KOPT-K1 (cell line): Measurements from ENCODE around the gene CCDC68.

ENCODE experiments used
- H3K27ac ChIP-seq: fragments of 200-600 bp; sonication (generic); 2 replicates; pipeline ENCODE4 v1.5.1; 2016; ENCODE audit warnings: antibody characterized with exemption, mild to moderate bottlenecking, low read depth, low read length; ENCODE audit not compliant: poor library complexity, severe bottlenecking
- H3K36me3 ChIP-seq: fragments of 200-600 bp; sonication (generic); 2 replicates; pipeline ENCODE4 v1.5.1; 2017; ENCODE audit warnings: antibody characterized with exemption, mild to moderate bottlenecking, low read length, moderate library complexity; ENCODE audit not compliant: insufficient read depth
- H3K9me3 ChIP-seq: fragments of 200-600 bp; sonication (generic); 2 replicates; pipeline ENCODE4 v1.5.1; 2017; ENCODE audit warnings: antibody characterized with exemption, low read length, mild to moderate bottlenecking; ENCODE audit not compliant: insufficient read depth, poor library complexity, severe bottlenecking

CCDC68 gene, protein sequence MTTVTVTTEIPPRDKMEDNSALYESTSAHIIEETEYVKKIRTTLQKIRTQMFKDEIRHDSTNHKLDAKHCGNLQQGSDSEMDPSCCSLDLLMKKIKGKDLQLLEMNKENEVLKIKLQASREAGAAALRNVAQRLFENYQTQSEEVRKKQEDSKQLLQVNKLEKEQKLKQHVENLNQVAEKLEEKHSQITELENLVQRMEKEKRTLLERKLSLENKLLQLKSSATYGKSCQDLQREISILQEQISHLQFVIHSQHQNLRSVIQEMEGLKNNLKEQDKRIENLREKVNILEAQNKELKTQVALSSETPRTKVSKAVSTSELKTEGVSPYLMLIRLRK

DNA sequence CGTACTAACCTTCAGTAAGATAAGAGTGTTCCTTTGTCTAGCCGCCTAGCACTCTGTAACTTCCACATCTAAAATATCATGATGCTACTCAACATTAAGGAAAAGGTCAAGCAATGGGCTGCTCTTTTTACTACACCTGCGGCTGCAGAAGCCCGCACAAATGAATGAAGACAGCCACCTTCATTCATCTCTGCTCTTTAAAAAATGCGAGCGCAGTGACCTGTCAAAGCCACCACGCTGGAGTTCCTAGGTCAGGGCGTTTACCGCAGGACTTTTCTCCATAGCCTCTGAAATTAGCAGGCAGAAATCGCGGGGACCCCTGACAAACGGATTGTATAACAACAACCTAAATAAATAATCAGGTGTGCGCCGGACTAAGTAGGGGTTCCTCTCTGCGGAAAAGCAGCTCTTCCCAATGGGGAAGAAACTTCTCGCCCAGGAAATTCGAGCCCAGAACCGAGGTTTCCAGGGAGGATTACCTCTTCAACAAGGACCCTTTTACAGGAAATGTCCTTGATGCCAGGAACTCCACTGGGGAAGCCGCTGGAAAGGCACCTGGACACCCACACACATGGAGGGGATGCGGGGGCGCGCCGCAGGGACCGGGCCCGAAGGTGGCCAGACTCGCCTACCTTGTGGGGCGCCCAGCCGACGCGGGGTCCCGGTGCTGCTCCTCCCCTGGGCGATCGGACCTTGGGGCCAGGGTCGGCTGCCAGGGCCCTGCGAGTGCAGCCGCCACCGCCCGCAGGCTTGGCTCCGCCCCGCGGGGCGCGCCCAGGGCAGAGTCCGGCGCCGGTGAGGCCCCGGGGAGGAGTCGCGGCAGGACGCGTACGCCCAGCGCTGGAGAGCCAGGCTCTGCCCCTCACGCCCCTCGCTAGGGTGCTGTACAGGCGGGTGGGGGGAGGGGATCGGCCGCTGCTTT lies at the start of gene CCDC68:
TSS of gene CCDC68 (minus strand) at position 758 of the 922 bp plus-strand sequence. CDS start 16,670 bp downstream, outside the sequence.
- no peaks in the 10 kb centered on the region for H3K9me3 ChIP-seq
- no peaks in the 10 kb centered on the region for H3K36me3 ChIP-seq
- no peak within 1 kb of the TSS for H3K27ac ChIP-seq

DNA sequence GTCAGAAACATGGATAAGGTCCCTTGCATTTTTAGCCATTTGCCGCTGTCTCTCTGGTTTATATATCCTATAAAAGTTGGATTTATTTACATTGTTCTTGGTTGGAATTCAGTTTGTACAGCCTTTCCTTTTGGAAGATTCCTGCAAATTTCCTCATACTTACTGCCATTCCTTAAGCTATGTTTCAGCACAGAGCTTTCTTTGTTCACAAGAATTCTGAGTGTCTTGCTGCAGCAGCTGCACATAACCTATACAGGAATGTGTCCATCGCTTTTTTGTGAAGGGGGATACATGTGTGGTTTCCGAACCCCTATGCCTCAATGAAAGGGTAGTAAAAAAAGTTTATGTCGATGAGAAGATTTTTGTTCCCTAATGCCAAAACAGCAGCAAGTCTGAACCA lies 48.3 kb upstream of the CCDC68 start:
- no peaks in the 10 kb centered on the region for H3K36me3 ChIP-seq
- no peaks in the 10 kb centered on the region for H3K9me3 ChIP-seq
- no peak overlapping the region for H3K27ac ChIP-seq

DNA sequence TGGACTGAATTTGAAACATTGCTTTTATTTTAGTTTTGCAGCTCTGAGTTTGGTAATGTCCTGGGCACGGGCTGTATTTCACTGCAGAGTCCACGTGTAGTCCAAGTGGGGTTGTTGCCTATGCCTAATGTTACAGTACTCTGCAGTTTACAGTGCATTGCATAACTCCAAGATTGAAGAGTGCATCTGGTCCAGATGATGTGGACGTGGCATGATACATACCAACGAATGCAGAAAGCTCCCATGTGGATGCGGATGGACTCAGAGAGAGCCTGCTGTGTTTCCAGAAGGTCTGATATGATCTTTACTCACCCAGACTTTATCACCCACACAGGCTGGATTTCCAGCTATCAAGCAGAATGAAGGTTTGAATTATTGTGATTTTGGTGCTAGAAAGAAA lies 44.4 kb upstream of the CCDC68 start:
- H3K36me3 ChIP-seq, result no peaks in the 10 kb centered on the region
- no peak overlapping the region for H3K27ac ChIP-seq
- no peaks in the 10 kb centered on the region for H3K9me3 ChIP-seq

DNA sequence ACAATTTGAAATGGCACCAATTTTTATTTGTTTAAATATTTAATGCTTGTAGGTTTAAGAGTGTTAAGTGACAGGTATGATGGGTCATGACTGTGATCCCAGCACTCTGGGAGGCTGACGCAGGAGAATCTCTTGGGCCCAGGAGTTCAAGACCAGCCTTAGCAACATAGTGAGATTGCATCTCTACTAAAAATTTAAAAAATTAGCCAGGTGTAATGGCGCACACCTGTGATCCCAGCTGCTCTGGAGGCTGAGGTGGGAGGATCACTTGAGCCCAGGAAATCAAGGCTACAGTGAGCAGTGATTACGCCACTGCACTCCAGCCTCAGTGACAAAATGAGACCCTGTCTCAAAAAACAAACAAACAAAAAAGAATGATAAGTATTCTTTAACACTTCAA lies 43.0 kb upstream of the CCDC68 start:
- no peak overlapping the region for H3K27ac ChIP-seq
- no peaks in the 10 kb centered on the region for H3K9me3 ChIP-seq

DNA sequence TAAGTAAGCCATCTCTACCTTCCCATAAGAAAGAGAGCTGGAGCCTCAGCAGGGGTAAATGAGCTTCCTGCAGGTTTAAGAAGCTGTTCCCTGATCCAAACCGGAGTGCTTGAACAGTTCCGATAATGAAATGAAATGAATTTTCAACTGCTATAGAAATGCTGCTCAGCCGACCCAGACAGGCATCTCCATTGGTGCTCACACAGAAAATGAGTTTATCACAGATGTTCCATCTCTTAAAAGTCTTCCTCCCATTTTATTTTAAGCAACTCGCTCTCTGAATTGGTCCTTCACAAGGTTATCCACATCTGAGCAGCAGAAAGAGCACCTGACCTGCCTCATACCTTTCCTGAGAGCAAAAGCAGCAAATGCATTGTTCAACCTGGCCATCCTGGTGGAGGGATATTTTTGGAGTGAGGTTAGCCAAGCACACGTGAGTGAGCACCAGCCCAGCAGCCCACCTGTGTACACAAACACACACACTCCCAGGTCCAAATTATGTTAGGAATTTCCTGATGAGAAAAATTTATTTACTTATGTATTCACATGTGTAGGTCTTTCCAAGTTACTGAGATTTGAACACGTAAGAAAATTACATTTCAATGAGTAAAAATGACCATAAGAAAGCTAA lies 42.2 kb upstream of the CCDC68 start:
- Histone ChIP-seq H3K9me3 (no peaks in the 10 kb centered on the region), H3K36me3 (no peaks in the 10 kb centered on the region), H3K27ac (no peak overlapping the region)

More for the DNA sequence above, 43.0 kb upstream of the CCDC68 start:
- no peaks in the 10 kb centered on the region for H3K36me3 ChIP-seq

DNA sequence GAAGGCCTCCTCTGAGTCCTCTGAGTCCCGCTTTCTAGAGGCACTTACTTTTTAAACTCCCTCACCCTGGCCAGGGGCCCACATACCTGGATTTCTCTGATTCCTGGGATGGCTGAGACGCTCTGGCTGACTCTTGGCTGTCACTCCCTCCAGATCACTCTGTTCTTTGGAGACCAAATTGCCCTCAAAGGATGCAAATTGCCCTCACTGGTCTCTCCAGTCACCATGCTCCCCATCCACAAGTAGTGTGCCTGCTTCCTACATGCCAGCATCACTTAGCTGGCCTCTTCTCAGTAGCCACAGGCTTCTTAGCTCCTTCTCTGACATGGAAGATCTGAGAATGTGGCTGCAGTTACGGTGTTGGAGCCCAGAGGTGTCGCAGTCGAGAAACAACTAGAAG lies 41.3 kb upstream of the CCDC68 start:
- no peak overlapping the region for H3K27ac ChIP-seq
- H3K9me3 ChIP-seq, result no peaks in the 10 kb centered on the region
- H3K36me3 ChIP-seq, result no peaks in the 10 kb centered on the region

DNA sequence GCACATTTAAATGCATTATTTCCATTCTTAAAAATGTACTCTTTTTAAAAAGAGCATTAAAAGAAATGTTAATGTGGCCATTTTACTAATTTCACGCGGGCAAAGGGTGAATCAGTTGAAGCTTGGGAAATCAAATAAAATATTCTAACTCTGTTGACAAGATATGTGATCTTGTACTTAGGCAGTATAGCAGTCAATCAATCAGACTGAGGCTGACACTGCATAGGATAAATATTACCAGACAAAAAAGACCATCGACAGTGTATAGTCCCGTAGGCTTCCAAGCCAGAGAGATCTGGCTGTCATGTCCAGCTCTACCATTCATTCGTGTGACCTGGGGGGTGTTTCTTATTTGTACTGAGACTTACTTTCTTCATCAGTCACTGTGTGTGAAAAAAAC lies 39.8 kb upstream of the CCDC68 start:
- Histone ChIP-seq H3K36me3 (no peaks in the 10 kb centered on the region), H3K27ac (no peak overlapping the region), H3K9me3 (no peaks in the 10 kb centered on the region)

DNA sequence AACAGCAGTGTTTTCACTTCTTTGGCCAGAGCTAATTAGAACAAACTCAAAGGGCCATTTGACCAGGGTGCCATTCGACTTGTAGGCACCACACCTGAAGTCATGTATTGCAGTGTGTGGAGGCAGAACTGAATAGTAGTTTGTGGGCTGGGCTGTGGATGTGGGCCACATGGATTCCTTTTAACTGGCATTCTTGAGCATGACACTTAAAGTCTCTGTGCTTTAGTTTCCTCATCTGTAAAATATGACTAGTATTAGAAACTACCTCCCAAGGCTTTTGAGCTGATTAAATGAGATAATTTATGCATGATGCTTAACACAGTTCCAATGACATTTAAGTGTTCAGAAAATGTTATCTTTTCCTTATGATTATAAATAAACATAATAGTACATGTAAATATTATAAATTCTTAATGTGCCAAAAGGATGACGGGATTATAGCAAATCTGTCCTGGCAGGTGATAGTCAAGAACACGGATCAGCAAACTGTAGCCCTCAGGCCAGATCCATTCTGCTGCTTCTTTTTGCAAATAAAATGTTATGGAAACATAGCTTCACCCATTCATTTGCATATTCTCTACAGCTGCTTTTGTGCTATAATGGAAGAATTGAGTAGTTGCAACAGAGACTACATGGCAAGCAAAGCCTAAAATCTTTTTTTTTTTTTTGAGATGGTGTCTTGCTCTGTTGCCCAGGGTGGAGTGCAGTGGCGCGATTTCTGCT lies 36.3 kb upstream of the CCDC68 start:
- H3K27ac ChIP-seq, result no peak overlapping the region
- H3K36me3 ChIP-seq, result no peaks in the 10 kb centered on the region
- H3K9me3 ChIP-seq, result no peaks in the 10 kb centered on the region

DNA sequence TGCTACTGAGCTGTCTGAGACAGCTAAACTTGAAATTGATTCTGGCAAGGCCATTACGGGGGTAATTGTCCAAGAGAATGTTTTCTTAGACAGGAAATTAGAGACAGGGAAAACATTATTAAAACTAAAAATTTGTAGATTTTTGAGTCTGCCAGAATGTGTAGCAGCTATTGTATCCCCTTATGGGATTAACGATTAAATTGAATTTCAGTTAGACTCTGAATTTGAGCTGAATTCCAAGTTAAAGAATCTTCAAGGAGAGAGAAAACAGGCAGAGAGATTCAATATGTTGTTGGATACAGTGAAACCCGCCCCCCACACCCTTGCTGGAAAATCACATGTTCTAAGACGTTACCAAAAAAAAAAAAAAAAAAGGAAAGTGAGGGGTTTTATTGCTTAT lies 32.7 kb upstream of the CCDC68 start:
- H3K27ac ChIP-seq, result no peak overlapping the region
- H3K36me3 ChIP-seq, result no peaks in the 10 kb centered on the region
- no peaks in the 10 kb centered on the region for H3K9me3 ChIP-seq

DNA sequence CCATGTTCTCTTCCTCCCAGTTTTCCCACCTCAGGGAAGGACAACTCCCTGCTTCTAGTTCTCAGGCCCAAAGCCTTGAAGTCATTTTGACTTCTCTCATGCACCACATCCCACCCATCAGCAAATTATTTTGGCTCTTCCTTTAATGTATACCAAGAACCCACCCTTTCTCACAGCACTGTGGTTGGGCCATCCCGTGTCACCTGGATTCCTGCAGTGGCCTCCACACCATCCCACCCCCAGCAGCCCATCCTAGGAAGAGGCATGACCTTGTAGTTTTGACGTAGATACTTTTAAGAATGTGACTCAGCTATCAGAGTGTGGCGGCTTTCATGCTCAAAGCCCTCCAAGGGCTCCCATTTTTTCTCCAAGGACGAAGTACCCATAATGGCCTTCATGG lies 25.6 kb upstream of the CCDC68 start:
- H3K27ac ChIP-seq, result no peak overlapping the region
- no peaks in the 10 kb centered on the region for H3K9me3 ChIP-seq
- no peaks in the 10 kb centered on the region for H3K36me3 ChIP-seq

DNA sequence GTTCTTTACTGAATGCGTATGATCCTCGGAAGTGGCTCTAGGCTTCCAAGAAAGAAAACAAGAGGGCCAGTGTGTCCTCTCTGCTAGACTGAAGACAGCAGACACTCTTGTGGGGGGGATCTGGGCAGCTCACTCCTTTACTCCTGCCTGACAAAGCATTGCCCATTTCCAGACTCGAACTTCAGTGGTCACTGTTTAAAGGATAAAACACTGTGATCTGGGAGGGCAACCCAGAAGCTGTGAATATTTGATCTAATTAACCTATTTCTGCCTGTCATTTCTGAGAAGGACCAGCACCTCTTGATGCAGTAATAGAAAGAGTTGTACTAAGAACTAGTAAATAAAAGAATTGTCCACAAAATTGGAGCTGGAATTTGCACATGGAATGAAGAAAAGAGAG lies 24.5 kb upstream of the CCDC68 start:
- H3K9me3 ChIP-seq, result no peaks in the 10 kb centered on the region
- no peak overlapping the region for H3K27ac ChIP-seq
- H3K36me3 ChIP-seq, result no peaks in the 10 kb centered on the region

DNA sequence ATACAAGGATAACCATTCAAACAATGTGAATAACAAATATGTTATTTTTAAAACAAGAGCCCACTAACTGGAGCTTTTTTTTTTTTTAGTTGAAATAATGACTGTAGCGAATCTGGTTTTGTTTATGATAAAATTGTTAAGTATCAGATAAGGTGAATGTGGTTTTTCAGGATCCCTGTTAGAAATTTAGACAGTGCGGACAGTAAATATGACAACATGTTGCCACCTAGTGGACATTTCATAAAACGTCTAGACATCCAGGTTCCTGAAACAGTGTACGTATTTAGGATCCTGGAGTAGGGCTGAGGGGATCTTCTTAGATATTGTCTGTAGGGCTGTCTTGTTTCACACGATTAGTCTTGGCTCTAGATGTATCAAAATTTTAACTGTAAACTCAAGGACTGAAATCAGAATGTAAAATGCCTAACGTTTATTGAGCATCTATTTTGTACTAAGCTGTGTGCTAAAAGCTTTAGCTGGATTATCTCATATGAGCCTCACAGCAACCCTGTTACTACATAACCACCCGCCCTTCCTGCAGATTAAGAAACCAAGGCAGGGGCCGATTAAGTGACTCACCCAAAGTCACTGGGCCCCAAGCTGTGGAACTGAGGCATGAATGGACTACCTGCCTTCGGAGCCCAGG lies 23.9 kb upstream of the CCDC68 start:
- no peak overlapping the region for H3K27ac ChIP-seq
- no peaks in the 10 kb centered on the region for H3K36me3 ChIP-seq
- H3K9me3 ChIP-seq, result no peaks in the 10 kb centered on the region

DNA sequence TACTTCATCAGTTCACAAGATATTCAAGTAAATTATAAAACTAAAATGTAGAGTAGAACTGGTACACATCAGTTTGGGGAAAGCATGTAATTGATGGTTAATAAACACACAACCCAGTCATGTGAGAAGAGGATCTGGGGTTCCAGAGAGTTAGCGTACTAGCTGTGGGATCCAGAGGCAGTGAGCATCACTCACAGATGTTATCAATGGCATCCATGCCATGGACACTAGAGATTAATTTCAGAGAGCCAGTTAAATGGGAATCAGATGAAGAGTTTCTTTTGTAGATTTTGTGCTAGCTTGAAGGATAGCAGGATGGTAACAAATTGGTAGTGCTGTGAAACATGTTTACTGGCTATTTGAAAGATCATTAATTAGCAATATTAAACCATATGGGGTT lies 21.8 kb upstream of the CCDC68 start:
- Histone ChIP-seq H3K27ac (no peak overlapping the region), H3K36me3 (no peaks in the 10 kb centered on the region), H3K9me3 (no peaks in the 10 kb centered on the region)

DNA sequence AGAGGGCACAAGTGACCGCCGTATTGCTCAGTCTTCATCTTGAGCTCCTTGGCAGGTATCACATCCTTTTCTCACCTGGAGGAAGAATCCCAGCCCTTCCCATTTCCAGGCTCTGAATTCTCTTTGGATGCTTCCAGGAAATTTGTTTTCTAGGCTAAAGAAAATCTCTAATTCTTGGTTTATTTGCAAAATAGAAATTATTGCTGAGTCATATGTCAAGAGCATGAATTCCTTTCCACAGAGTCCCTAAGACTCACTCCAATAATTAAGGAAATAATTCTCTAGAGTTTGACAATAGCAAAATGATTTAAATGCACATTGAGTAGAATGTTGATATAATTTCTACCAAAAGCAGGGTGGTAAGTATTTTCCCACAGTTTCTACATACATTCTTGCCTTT lies 16.3 kb upstream of the CCDC68 start:
- Histone ChIP-seq H3K9me3 (no peaks in the 10 kb centered on the region), H3K27ac (no peak overlapping the region), H3K36me3 (no peaks in the 10 kb centered on the region)
